ENCODE measurements around the gene TRIP11. TPM values are rescaled to one million over a fixed set of nuclear protein-coding genes. Genes with fewer than 3 reads are reported as not detected.

The TRIP11 gene
- total RNA-seq, 3 donors from 2014 or later, result 39.7 to 64.1 (median 41.1) TPM

- Histone ChIP-seq H3K27me3 (no peaks in the 10 kb centered on the region), H3K4me1 (no peaks in the 10 kb centered on the region), H3K36me3 (no peaks in the 10 kb centered on the region), H3K4me3 (no peak overlapping the region), H3K27ac (no peak overlapping the region), H3K9me3 (no peaks in the 10 kb centered on the region)
- intact Hi-C loops (cut with DNase I; ENCODE audit: low total_unique reads), result no loop called here
- no peak for TF ChIP-seq POLR2AphosphoS5 (IDR thresholded peaks at IDR 0.05)
- no peak for TF ChIP-seq CTCF (IDR thresholded peaks at IDR 0.05)
- TF ChIP-seq POLR2A (IDR thresholded peaks at IDR 0.05), result no peak
- DNase-seq (ENCODE audit: low spot score in 2 of 2), result no peak
Observed at GRCh38 chr14:91963465-91963864, 76.4 kb downstream of the TRIP11 start.

- no peaks in the 10 kb centered on the region for H3K36me3 ChIP-seq
- no peak for TF ChIP-seq CTCF (IDR thresholded peaks at IDR 0.05)
- no peak for TF ChIP-seq POLR2AphosphoS5 (IDR thresholded peaks at IDR 0.05)
- no peak for TF ChIP-seq POLR2A (IDR thresholded peaks at IDR 0.05)
- DNase-seq (ENCODE audit: low spot score in 2 of 2), result no peak
- no peaks in the 10 kb centered on the region for H3K9me3 ChIP-seq
- no peak overlapping the region for H3K27ac ChIP-seq
- H3K4me1 ChIP-seq, result no peaks in the 10 kb centered on the region
- H3K4me3 ChIP-seq, result no peak overlapping the region
- intact Hi-C loops (cut with DNase I; ENCODE audit: low total_unique reads), result no loop called here
- no peaks in the 10 kb centered on the region for H3K27me3 ChIP-seq
Observed at GRCh38 chr14:91961297-91962220, 78.3 kb downstream of the TRIP11 start.

- Histone ChIP-seq H3K27me3 (no peaks in the 10 kb centered on the region), H3K4me3 (no peak overlapping the region), H3K36me3 (no peaks in the 10 kb centered on the region), H3K4me1 (no peaks in the 10 kb centered on the region), H3K9me3 (no peaks in the 10 kb centered on the region), H3K27ac (no peak overlapping the region)
- no peak for DNase-seq (ENCODE audit: low spot score in 2 of 2)
- no peak for TF ChIP-seq POLR2A (IDR thresholded peaks at IDR 0.05)
- TF ChIP-seq CTCF (IDR thresholded peaks at IDR 0.05), result no peak
- no peak for TF ChIP-seq POLR2AphosphoS5 (IDR thresholded peaks at IDR 0.05)
- intact Hi-C loops (cut with DNase I; ENCODE audit: low total_unique reads), result no loop called here
Observed at GRCh38 chr14:91957876-91958313, 82.0 kb downstream of the TRIP11 start.

GRCh38 chr14:91956616-91957015 is 83.2 kb downstream of the TRIP11 start:
- Histone ChIP-seq H3K9me3 (no peaks in the 10 kb centered on the region), H3K36me3 (no peaks in the 10 kb centered on the region), H3K4me3 (no peak overlapping the region), H3K27me3 (no peaks in the 10 kb centered on the region), H3K4me1 (no peaks in the 10 kb centered on the region), H3K27ac (no peak overlapping the region)
- TF ChIP-seq POLR2AphosphoS5 (IDR thresholded peaks at IDR 0.05) (no peak), CTCF (IDR thresholded peaks at IDR 0.05) (no peak), POLR2A (IDR thresholded peaks at IDR 0.05) (no peak)
- no peak for DNase-seq (ENCODE audit: low spot score in 2 of 2)
- intact Hi-C loops (cut with DNase I; ENCODE audit: low total_unique reads), result no loop called here

- H3K36me3 ChIP-seq, result no peaks in the 10 kb centered on the region
- intact Hi-C loops (cut with DNase I; ENCODE audit: low total_unique reads), result no loop called here
- H3K27ac ChIP-seq, result no peak overlapping the region
- H3K9me3 ChIP-seq, result no peaks in the 10 kb centered on the region
- no peaks in the 10 kb centered on the region for H3K27me3 ChIP-seq
- TF ChIP-seq POLR2AphosphoS5 (IDR thresholded peaks at IDR 0.05) (no peak), CTCF (IDR thresholded peaks at IDR 0.05) (no peak), POLR2A (IDR thresholded peaks at IDR 0.05) (no peak)
- DNase-seq (ENCODE audit: low spot score in 2 of 2), result no peak
- no peaks in the 10 kb centered on the region for H3K4me1 ChIP-seq
- no peak overlapping the region for H3K4me3 ChIP-seq
Observed at GRCh38 chr14:91955168-91955567, 84.7 kb downstream of the TRIP11 start.

All from breast epithelium (tissue), 4 donors.